ENCODE data around the gene CCDC93. TPM values are rescaled to one million over a fixed set of nuclear protein-coding genes. Genes with fewer than 3 reads are reported as not detected.

CCDC93 gene
- total RNA-seq, 1 donor from 2014 or later = 18.2 TPM

GRCh38 chr2:117967977-117968718 lies 45.7 kb downstream of the CCDC93 start:
- Histone ChIP-seq H3K4me3 (no peak overlapping the region), H3K27me3 (no peaks in the 10 kb centered on the region), H3K9me3 (no peaks in the 10 kb centered on the region), H3K27ac (no peak overlapping the region), H3K4me1 (no peaks in the 10 kb centered on the region), H3K36me3 (peaks cover 0 to 50% of the 10 kb centered on the region in 2 donors)
- TF ChIP-seq POLR2AphosphoS5 (IDR thresholded peaks at IDR 0.05; ENCODE audit: insufficient read depth in 1 of 2, low read depth in 1 of 2) (no peak), POLR2A (IDR thresholded peaks at IDR 0.05) (no peak)
- TF ChIP-seq, protein P1, sequence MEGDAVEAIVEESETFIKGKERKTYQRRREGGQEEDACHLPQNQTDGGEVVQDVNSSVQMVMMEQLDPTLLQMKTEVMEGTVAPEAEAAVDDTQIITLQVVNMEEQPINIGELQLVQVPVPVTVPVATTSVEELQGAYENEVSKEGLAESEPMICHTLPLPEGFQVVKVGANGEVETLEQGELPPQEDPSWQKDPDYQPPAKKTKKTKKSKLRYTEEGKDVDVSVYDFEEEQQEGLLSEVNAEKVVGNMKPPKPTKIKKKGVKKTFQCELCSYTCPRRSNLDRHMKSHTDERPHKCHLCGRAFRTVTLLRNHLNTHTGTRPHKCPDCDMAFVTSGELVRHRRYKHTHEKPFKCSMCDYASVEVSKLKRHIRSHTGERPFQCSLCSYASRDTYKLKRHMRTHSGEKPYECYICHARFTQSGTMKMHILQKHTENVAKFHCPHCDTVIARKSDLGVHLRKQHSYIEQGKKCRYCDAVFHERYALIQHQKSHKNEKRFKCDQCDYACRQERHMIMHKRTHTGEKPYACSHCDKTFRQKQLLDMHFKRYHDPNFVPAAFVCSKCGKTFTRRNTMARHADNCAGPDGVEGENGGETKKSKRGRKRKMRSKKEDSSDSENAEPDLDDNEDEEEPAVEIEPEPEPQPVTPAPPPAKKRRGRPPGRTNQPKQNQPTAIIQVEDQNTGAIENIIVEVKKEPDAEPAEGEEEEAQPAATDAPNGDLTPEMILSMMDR (IDR thresholded peaks at IDR 0.05) = no peak
- intact Hi-C loops (cut with DNase I) = loop anchor here (1.0 kb wide), 1 partner anchor 15 kb away; no protein-coding TSS in a partner anchor
- DNase-seq (ENCODE audit: extremely low spot score in 2 of 2) = no peak

DNA sequence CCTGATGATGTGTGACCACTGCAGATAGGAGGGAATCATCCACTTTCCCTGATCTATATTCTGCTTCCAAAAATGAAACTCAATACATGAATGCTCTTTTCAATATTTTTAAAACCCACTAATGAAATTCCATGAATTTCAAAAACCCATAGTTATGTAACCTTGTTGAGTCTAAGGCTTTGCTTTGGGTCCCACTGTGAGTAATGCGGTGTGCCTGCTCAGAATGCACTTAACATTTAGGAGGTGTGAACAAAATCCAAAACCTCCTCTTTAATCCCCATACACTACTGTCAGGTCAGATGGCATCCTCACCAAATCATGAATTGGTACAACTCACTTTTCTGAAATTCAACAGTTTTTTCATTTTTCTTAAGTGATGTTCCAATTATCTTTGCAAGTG lies 50.4 kb downstream of the CCDC93 start:
- H3K36me3 ChIP-seq = peaks cover 0 to 26% of the 10 kb centered on the region in 2 donors
- no peak overlapping the region for H3K27ac ChIP-seq
- H3K27me3 ChIP-seq = no peaks in the 10 kb centered on the region
- intact Hi-C loops (cut with DNase I) = no loop called here
- H3K9me3 ChIP-seq = no peaks in the 10 kb centered on the region
- H3K4me1 ChIP-seq = no peaks in the 10 kb centered on the region
- TF ChIP-seq, protein P1 (IDR thresholded peaks at IDR 0.05) = no peak
- TF ChIP-seq POLR2AphosphoS5 (IDR thresholded peaks at IDR 0.05; ENCODE audit: insufficient read depth in 1 of 2, low read depth in 1 of 2) = no peak
- TF ChIP-seq POLR2A (IDR thresholded peaks at IDR 0.05) = no peak
- H3K4me3 ChIP-seq = no peak overlapping the region
- DNase-seq (ENCODE audit: extremely low spot score in 2 of 2) = no peak

- Histone ChIP-seq H3K9me3 (no peaks in the 10 kb centered on the region), H3K27ac (no peak overlapping the region), H3K36me3 (peaks cover 0 to 33% of the 10 kb centered on the region in 2 donors), H3K4me1 (no peaks in the 10 kb centered on the region), H3K4me3 (no peak overlapping the region), H3K27me3 (no peaks in the 10 kb centered on the region)
- no peak for DNase-seq (ENCODE audit: extremely low spot score in 2 of 2)
- intact Hi-C loops (cut with DNase I) = no loop called here
- TF ChIP-seq POLR2A (IDR thresholded peaks at IDR 0.05) = no peak
- TF ChIP-seq POLR2AphosphoS5 (IDR thresholded peaks at IDR 0.05; ENCODE audit: insufficient read depth in 1 of 2, low read depth in 1 of 2) = no peak
- TF ChIP-seq, protein P1 (IDR thresholded peaks at IDR 0.05) = no peak
Observed at GRCh38 chr2:117961201-117961600, 52.7 kb downstream of the CCDC93 start.

- H3K27me3 ChIP-seq = no peaks in the 10 kb centered on the region
- H3K4me1 ChIP-seq = no peaks in the 10 kb centered on the region
- peaks cover 0 to 40% of the 10 kb centered on the region in 2 donors for H3K36me3 ChIP-seq
- H3K9me3 ChIP-seq = no peaks in the 10 kb centered on the region
- DNase-seq (ENCODE audit: extremely low spot score in 2 of 2) = no peak
- intact Hi-C loops (cut with DNase I) = no loop called here
- TF ChIP-seq POLR2AphosphoS5 (IDR thresholded peaks at IDR 0.05; ENCODE audit: insufficient read depth in 1 of 2, low read depth in 1 of 2) = no peak
- TF ChIP-seq, protein P1 (IDR thresholded peaks at IDR 0.05) = no peak
- TF ChIP-seq POLR2A (IDR thresholded peaks at IDR 0.05) = no peak
- no peak overlapping the region for H3K27ac ChIP-seq
- no peak overlapping the region for H3K4me3 ChIP-seq
Observed at GRCh38 chr2:117960231-117960630, 53.6 kb downstream of the CCDC93 start.

DNA sequence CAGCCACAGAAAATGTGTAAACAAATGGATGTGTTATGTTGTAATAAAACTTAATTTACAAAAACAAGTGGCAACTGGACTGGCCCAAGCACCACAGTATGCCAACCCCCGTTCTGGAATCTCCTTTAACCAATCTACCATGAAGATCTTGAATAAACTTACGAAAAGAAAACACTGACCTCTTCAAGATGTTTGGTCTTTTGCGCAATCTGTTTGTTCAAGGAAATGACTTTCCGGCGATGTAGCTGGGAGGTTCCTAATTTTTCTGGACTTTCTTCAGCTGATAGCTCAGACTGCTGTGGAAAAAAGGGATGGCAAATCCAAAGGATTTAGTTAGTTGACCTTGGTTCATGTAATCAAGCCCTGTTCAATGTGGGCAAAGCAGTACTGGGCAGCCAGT lies 55.7 kb downstream of the CCDC93 start:
- H3K27ac ChIP-seq = no peak overlapping the region
- DNase-seq (ENCODE audit: extremely low spot score in 2 of 2) = no peak

More for the DNA sequence above, 55.7 kb downstream of the CCDC93 start:
- no peaks in the 10 kb centered on the region for H3K9me3 ChIP-seq
- no peaks in the 10 kb centered on the region for H3K27me3 ChIP-seq
- TF ChIP-seq POLR2AphosphoS5 (IDR thresholded peaks at IDR 0.05; ENCODE audit: insufficient read depth in 1 of 2, low read depth in 1 of 2) (no peak), POLR2A (IDR thresholded peaks at IDR 0.05) (no peak)
- TF ChIP-seq, protein P1 (IDR thresholded peaks at IDR 0.05) = no peak
- peaks cover 0 to 42% of the 10 kb centered on the region in 2 donors for H3K36me3 ChIP-seq
- no peak overlapping the region for H3K4me3 ChIP-seq
- no peaks in the 10 kb centered on the region for H3K4me1 ChIP-seq
- intact Hi-C loops (cut with DNase I) = no loop called here

Measured in vagina (tissue), 2 donors.